ENCODE data around the gene ATXN1L. TPM values are rescaled to one million over a fixed set of nuclear protein-coding genes. Genes with fewer than 3 reads are reported as not detected.

The ATXN1L gene
- total RNA-seq, 1 donor from 2014 or later, result 13.4 TPM

Other genes with a start within 250 kb of the ATXN1L start
- not detected for gene MARVELD3, start 219.8 kb upstream of the ATXN1L start, total RNA-seq
- 1.5 TPM for gene PHLPP2, start 121.3 kb upstream of the ATXN1L start, total RNA-seq
- gene AP1G1, start 37.1 kb upstream of the ATXN1L start, total RNA-seq, result 27.2 TPM
- gene ZNF821, start 38.2 kb downstream of the ATXN1L start, total RNA-seq, result 1.7 TPM
- 113 TPM for gene IST1, start 49.6 kb downstream of the ATXN1L start, total RNA-seq
- gene PKD1L3, start 154.4 kb downstream of the ATXN1L start, total RNA-seq, result 0.03 TPM
- 8.3 TPM for gene DHODH, start 162.8 kb downstream of the ATXN1L start, total RNA-seq
- gene HP, start 208.5 kb downstream of the ATXN1L start, total RNA-seq, result 6.4 TPM
- 87.8 TPM for gene HPR, start 217.2 kb downstream of the ATXN1L start, total RNA-seq
- gene TXNL4B, start 247.6 kb downstream of the ATXN1L start, total RNA-seq, result 6.9 TPM
- gene DHX38, start 247.9 kb downstream of the ATXN1L start, total RNA-seq, result 38.1 TPM